ENCODE measurements around the gene BLMH. TPM values are rescaled to one million over a fixed set of nuclear protein-coding genes. Genes with fewer than 3 reads are reported as not detected.

Gene BLMH
- total RNA-seq, 1 experiment from 2014 or later, result 59.0 TPM

DNA sequence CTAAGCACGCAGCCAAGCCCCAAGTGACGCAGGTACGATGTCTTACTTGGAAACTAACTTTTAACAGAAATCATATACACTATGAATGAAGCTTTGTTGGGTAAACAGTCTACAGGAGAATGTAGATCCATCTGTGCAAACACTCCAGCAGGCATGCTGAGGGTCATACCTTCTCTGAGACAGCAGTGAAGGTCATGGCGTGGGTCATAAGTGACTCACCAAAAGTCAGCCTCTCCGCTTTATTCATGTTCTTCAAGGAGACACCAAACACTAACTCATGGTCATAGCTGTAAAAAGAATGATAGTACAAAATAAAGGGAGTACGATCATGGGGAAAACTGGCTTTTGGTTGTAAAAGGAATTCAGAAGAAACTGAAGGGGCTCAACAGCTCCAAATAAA, 20.6 kb downstream of the BLMH start:
- intact Hi-C loops (cut with micrococcal nuclease; ENCODE audit: unreplicated experiment), result no loop called here
- POLR2A ChIA-PET, result no interaction called here
- H3K4me1 ChIP-seq (ENCODE audit: control insufficient read depth, insufficient read depth, low read length), result no peaks in the 10 kb centered on the region
- peaks cover 33% of the 10 kb centered on the region for H3K36me3 ChIP-seq (ENCODE audit: control insufficient read depth, insufficient read depth, low read length)
- no peak for ATAC-seq
- no TSS peak for BruUV-seq (replicated peaks)
- H3K27me3 ChIP-seq (ENCODE audit: control insufficient read depth, insufficient read depth, low read length), result no peaks in the 10 kb centered on the region
- in situ Hi-C loops (cut with HindIII; ENCODE audit: low pct_unique_long_range_greater_than_20kb, low sequenced_read_pairs), result no loop called here
- no peak overlapping the region for H3K4me3 ChIP-seq (ENCODE audit: low read depth in 2 of 2, low read length in 2 of 2)
- DNase-seq (ENCODE audit: low read depth, low spot score), result no peak
- CTCF ChIA-PET, result no interaction called here
- no peaks in the 10 kb centered on the region for H3K9me3 ChIP-seq (ENCODE audit: control insufficient read depth, insufficient read depth, low read depth, low read length)
- H3K27ac ChIP-seq (ENCODE audit: low read length), result no peak overlapping the region
- TF ChIP-seq SIN3A (IDR thresholded peaks at IDR 0.05; ENCODE audit: borderline replicate concordance, insufficient read depth, low read depth, low read length), result no peak
- no peak for TF ChIP-seq TCF7L2 (IDR thresholded peaks at IDR 0.05; ENCODE audit: low read depth, low read length)
- no peak for TF ChIP-seq POLR2AphosphoS5 (IDR thresholded peaks at IDR 0.05; ENCODE audit: low read depth, low read length)
- no peak for TF ChIP-seq REST (IDR thresholded peaks at IDR 0.05; ENCODE audit: insufficient read depth in 1 of 2, low read depth in 2 of 2, low read length in 1 of 2)

DNA sequence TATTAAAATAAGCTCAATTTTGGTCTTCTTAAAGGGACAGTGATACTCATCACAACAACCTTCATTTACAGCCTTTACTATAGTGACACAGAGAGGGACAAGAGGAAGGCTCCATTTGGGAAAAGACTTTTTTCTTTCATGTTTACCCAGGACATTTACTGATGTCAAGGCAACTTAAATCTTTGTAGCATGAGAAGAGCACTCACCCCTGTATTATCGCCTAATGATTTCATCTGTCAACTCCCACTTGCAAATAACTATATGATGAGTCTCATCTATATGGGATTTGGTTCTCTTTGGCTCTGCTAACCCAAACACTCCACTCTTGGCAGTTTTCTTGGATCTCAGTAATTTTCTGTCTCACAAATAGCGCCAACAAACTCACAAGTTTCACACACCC, 24.1 kb downstream of the BLMH start:
- BruUV-seq (replicated peaks), result no TSS peak
- Histone ChIP-seq H3K4me3 (ENCODE audit: low read depth in 2 of 2, low read length in 2 of 2) (no peak overlapping the region), H3K36me3 (ENCODE audit: control insufficient read depth, insufficient read depth, low read length) (peaks cover 40% of the 10 kb centered on the region), H3K9me3 (ENCODE audit: control insufficient read depth, insufficient read depth, low read depth, low read length) (no peaks in the 10 kb centered on the region), H3K27ac (ENCODE audit: low read length) (no peak overlapping the region), H3K27me3 (ENCODE audit: control insufficient read depth, insufficient read depth, low read length) (no peaks in the 10 kb centered on the region), H3K4me1 (ENCODE audit: control insufficient read depth, insufficient read depth, low read length) (no peaks in the 10 kb centered on the region)
- TF ChIP-seq POLR2AphosphoS5 (IDR thresholded peaks at IDR 0.05; ENCODE audit: low read depth, low read length) (no peak), SIN3A (IDR thresholded peaks at IDR 0.05; ENCODE audit: borderline replicate concordance, insufficient read depth, low read depth, low read length) (no peak), TCF7L2 (IDR thresholded peaks at IDR 0.05; ENCODE audit: low read depth, low read length) (no peak), REST (IDR thresholded peaks at IDR 0.05; ENCODE audit: insufficient read depth in 1 of 2, low read depth in 2 of 2, low read length in 1 of 2) (no peak)
- TF ChIP-seq, protein P1, sequence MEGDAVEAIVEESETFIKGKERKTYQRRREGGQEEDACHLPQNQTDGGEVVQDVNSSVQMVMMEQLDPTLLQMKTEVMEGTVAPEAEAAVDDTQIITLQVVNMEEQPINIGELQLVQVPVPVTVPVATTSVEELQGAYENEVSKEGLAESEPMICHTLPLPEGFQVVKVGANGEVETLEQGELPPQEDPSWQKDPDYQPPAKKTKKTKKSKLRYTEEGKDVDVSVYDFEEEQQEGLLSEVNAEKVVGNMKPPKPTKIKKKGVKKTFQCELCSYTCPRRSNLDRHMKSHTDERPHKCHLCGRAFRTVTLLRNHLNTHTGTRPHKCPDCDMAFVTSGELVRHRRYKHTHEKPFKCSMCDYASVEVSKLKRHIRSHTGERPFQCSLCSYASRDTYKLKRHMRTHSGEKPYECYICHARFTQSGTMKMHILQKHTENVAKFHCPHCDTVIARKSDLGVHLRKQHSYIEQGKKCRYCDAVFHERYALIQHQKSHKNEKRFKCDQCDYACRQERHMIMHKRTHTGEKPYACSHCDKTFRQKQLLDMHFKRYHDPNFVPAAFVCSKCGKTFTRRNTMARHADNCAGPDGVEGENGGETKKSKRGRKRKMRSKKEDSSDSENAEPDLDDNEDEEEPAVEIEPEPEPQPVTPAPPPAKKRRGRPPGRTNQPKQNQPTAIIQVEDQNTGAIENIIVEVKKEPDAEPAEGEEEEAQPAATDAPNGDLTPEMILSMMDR (IDR thresholded peaks at IDR 0.05), result no peak
- in situ Hi-C loops (cut with HindIII; ENCODE audit: low pct_unique_long_range_greater_than_20kb, low sequenced_read_pairs) (no loop called here), intact Hi-C loops (cut with micrococcal nuclease; ENCODE audit: unreplicated experiment) (no loop called here)
- DNase-seq (ENCODE audit: low read depth, low spot score), result no peak
- no peak for ATAC-seq
- ChIA-PET CTCF (no interaction called here), POLR2A (no interaction called here)

All from Panc1 (cell line).